Ascending aorta (tissue), 2 donors: ENCODE data around the gene NME9. TPM values are rescaled to one million over a fixed set of nuclear protein-coding genes. Genes with fewer than 3 reads are reported as not detected.

Experiments
- DNase-seq, 2 donors: peaks; one replicate each; pipeline ENCODE4 v3.0.0-alpha.2; 2019; ENCODE audit warnings: low spot score in 2 of 2
- H3K27ac ChIP-seq, 2 donors: fragments of 200-600 bp; sonication (generic); one replicate each; pipeline ENCODE4 v1.5.1; 2016 to 2017; ENCODE audit warnings: mild to moderate bottlenecking in 1 of 2
- H3K27me3 ChIP-seq: fragments of 200-600 bp; sonication (generic); one replicate; pipeline ENCODE4 v1.5.1; 2017
- H3K36me3 ChIP-seq, 2 donors: fragments of 200-600 bp; sonication (generic); one replicate each; pipeline ENCODE4 v1.5.1; 2016
- H3K4me1 ChIP-seq, 2 donors: fragments of 200-600 bp; sonication (generic); one replicate each; pipeline ENCODE4 v1.5.1; 2016 to 2017; ENCODE audit warnings: mild to moderate bottlenecking in 1 of 2
- H3K4me3 ChIP-seq, 2 donors: fragments of 200-600 bp; sonication (generic); one replicate each; pipeline ENCODE4 v1.5.1; 2016 to 2017; ENCODE audit warnings: mild to moderate bottlenecking in 1 of 2
- H3K9me3 ChIP-seq, 2 donors: fragments of 200-600 bp; sonication (generic); one replicate each; pipeline ENCODE4 v1.5.1; 2016
- intact Hi-C: fragments of 100-400 bp; cut with DNase I; formaldehyde crosslinking; loops from one replicate; pipeline ENCODE4 v1.15.1; 2023
- total RNA-seq: library from RNA; depleted of rRNA; stranded (reverse); fragments of >200 nt; gene quantifications from one replicate; pipeline ENCODE4 v1.1.0, GENCODE V29; 2016
- TF ChIP-seq, protein P1 (sequence below), 3 experiments: fragments of 200-600 bp in 2 of 3; fragments of 450-650 bp in 1 of 3; sonication (generic) in 2 of 3; IDR thresholded peaks; one replicate each; pipeline ENCODE4 v1.5.1; 2016 to 2019; ENCODE audit warnings: antibody characterized with exemption in 3 of 3, mild to moderate bottlenecking in 1 of 3, moderate library complexity in 1 of 3

Gene NME9
- total RNA-seq, 1 donor from 2014 or later, result not detected

DNA sequence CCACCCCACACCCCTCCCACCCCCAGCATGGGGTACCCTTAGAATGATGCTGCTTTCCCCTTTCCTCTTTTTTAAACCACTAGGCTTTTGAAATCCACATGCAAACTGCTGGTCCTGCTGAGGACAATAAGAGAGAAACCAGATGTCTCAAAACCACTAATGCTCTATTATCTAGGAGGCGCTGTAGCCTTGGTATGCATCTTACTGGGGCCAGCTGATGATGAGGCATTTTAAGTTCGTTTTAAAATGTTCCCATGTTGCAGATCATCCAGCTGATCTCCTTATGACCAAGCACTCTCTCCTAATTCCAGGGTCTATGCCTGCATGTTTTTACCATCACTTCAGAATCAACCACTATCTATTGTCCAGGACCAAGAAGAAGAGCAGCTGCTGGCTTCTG is 1.3 kb downstream of the NME9 start:
- no peak for DNase-seq
- Histone ChIP-seq H3K36me3 (no peaks in the 10 kb centered on the region), H3K4me3 (no peak overlapping the region), H3K27ac (no peak overlapping the region), H3K9me3 (no peaks in the 10 kb centered on the region), H3K27me3 (no peaks in the 10 kb centered on the region), H3K4me1 (peaks cover 3 to 6% of the 10 kb centered on the region in 2 donors)
- intact Hi-C loops, result loop anchor here (5.0 kb wide), 2 partner anchors 141 to 594 kb away; partner anchors contain the start of gene ARMC8
- TF ChIP-seq, protein P1, sequence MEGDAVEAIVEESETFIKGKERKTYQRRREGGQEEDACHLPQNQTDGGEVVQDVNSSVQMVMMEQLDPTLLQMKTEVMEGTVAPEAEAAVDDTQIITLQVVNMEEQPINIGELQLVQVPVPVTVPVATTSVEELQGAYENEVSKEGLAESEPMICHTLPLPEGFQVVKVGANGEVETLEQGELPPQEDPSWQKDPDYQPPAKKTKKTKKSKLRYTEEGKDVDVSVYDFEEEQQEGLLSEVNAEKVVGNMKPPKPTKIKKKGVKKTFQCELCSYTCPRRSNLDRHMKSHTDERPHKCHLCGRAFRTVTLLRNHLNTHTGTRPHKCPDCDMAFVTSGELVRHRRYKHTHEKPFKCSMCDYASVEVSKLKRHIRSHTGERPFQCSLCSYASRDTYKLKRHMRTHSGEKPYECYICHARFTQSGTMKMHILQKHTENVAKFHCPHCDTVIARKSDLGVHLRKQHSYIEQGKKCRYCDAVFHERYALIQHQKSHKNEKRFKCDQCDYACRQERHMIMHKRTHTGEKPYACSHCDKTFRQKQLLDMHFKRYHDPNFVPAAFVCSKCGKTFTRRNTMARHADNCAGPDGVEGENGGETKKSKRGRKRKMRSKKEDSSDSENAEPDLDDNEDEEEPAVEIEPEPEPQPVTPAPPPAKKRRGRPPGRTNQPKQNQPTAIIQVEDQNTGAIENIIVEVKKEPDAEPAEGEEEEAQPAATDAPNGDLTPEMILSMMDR (IDR thresholded peaks at IDR 0.05), result no peak

DNA sequence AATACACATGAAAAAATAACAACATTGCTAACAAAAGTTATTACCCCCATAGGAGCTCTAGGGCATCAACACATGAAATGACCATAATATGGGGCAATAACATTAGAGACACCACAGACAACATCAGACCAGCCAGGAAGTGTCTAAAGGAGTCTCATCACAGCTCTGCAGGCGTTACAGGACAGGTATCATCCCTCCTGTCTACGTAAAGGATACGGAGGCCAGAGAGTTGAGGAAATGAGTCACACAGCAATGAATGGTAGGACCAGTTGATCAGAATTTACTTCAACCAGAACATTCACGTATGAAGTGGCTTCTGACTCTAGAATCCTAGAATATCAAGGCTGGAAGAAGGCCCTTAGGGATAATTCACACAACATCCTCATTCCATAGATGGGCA is 1.8 kb downstream of the NME9 start:
- Histone ChIP-seq H3K27me3 (no peaks in the 10 kb centered on the region), H3K4me3 (no peak overlapping the region), H3K9me3 (no peaks in the 10 kb centered on the region), H3K36me3 (no peaks in the 10 kb centered on the region), H3K27ac (no peak overlapping the region), H3K4me1 (peaks cover 3 to 6% of the 10 kb centered on the region in 2 donors)
- no peak for DNase-seq
- TF ChIP-seq, protein P1 (IDR thresholded peaks at IDR 0.05), result no peak
- intact Hi-C loops, result loop anchor here (5.0 kb wide), 2 partner anchors 141 to 594 kb away; partner anchors contain the start of gene ARMC8

DNA sequence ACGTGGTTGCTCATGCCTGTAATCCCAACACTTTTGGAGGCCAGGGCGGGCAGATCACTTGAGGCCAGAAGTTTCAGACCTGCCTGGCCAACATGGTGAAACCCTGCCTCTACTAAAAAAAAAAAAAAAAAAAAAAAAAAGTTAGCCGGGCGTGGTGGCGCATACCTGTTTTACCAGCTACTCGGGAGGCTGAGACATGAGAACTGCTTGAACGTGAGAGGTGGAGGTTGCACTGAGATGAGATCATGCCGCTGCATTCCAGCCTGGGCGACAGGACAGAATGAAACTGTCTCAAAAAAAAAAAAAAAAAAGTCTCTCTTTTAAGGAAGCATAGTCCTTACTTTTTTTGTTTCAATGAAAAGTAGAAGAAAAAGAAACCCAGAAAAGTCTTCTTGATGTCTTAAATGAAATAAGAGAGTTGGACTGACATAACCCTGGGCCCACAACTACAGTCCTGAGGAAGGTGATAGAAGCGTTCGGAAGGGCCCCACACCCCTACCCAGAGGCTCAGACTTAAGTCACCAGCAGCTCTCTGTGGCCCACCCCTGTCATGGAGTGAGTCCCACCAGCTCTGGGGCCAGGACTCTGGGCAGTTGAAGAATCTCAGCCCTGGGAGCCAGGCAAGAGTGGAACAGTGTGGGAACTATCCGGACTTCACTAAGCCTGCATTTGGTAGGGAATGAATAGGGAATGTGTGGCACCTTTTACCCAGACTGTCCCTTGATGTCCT is 2.6 kb downstream of the NME9 start:
- Histone ChIP-seq H3K4me1 (peaks cover 3 to 6% of the 10 kb centered on the region in 2 donors), H3K27me3 (no peaks in the 10 kb centered on the region), H3K27ac (no peak overlapping the region), H3K4me3 (no peak overlapping the region), H3K9me3 (no peaks in the 10 kb centered on the region), H3K36me3 (no peaks in the 10 kb centered on the region)
- TF ChIP-seq, protein P1 (IDR thresholded peaks at IDR 0.05), result no peak
- intact Hi-C loops, result loop anchor here (5.0 kb wide), 2 partner anchors 140 to 595 kb away; partner anchors contain the start of gene ARMC8
- DNase-seq, result no peak

DNA sequence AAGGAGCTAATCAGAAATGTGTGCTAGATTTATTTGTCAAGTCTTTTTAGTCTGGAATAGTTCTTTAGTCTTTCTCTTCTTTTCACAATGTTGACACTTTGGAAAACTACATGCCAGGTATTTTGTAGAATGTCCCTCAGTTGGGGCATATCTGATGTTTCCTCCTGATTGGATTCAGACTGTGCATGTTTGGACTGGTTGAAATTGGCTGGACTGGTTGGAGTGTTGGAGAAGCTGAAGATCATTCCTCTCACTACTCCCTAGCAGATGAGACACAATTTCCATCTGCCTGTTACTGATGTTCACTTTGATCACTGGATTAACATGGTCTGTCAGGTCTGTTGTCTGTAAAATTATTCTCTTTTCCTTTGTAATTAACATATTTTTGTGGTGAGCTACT is 3.7 kb downstream of the NME9 start:
- TF ChIP-seq, protein P1 (IDR thresholded peaks at IDR 0.05), result no peak
- H3K4me1 ChIP-seq, result peaks cover 3 to 6% of the 10 kb centered on the region in 2 donors
- no peaks in the 10 kb centered on the region for H3K27me3 ChIP-seq
- H3K36me3 ChIP-seq, result no peaks in the 10 kb centered on the region
- intact Hi-C loops, result loop anchor here (5.0 kb wide), 2 partner anchors 139 to 596 kb away; partner anchors contain the start of gene ARMC8
- no peaks in the 10 kb centered on the region for H3K9me3 ChIP-seq
- no peak for DNase-seq
- H3K4me3 ChIP-seq, result no peak overlapping the region
- no peak overlapping the region for H3K27ac ChIP-seq

DNA sequence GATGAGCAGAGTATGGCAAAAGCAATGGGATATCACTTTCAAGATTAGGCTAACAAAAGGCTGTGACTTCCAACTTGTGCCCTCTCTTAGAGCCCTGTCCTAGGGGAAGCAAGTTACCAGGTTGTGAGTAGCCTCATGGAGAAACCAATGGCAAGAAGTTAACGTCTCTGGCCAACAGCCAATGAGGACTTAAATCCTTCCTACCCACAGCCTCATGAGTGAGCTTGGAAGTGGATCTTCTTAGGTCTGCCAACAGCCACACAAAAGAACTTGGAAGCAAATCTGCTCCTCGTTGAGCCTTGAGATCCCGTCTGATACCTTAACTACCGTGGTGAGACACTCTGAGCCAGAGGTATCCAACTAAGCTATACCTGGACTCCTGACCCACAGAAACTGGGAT is 5.7 kb downstream of the NME9 start:
- no peaks in the 10 kb centered on the region for H3K27me3 ChIP-seq
- no peaks in the 10 kb centered on the region for H3K36me3 ChIP-seq
- TF ChIP-seq, protein P1 (IDR thresholded peaks at IDR 0.05), result no peak
- intact Hi-C loops, result no loop called here
- H3K9me3 ChIP-seq, result no peaks in the 10 kb centered on the region
- H3K27ac ChIP-seq, result no peak overlapping the region
- DNase-seq, result no peak
- H3K4me3 ChIP-seq, result no peak overlapping the region
- peaks cover 3 to 6% of the 10 kb centered on the region in 2 donors for H3K4me1 ChIP-seq
